Measurements from ENCODE around the gene SMCR8. TPM values are rescaled to one million over a fixed set of nuclear protein-coding genes. Genes with fewer than 3 reads are reported as not detected.
A peak's percentile ranks its signal among the peaks of the same experiment; 100 is the strongest.

The SMCR8 gene
- total and polyA plus RNA-seq, 9 of the 15 experiments (the other 6 are each of a cell fraction or from before 2014, with no cell fraction given): 0.25 to 8.8 (median 4.9) TPM

DNA sequence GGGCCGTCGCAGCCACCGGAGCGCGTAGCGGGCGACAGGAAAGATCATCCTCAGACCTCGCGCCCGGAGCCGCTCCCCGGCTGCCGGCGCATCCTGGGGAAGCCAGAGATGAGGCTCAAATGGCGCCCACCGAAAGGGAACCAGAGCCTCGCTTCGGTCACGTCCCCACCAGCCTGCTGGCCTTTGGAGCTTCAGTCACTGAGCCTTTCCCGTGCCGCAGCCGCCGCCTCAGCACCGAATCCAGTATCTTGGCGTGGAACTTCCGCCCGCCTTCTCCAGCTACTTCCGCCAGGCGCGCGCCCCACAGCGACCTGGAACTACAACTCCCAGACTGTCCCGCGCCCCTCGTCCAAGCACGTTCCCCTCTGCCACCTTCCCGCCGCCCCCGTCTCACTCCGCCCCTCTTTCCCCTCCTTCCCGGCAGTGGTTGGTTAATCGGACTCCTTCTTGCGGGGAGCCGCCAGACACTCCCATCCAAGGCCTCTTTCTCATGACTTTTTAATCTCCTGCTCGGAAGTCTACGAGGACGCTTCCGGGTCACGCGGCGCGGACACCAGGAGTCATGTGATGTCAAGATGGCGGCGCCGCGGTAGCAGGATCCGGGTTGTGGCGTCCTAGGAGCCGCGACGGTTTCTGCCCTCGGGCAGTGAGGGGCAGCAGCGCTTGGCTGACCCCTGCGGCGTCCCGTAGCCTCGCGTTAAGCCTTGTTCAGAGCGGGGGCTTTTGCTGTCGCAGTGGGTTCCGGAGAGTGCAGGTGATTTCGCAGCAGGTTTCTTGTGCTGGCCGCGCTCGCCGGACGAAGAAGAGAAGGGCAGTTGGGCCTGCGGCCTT is at the start of gene SMCR8, which contains the start of gene TOP3A (continued):
- TF ChIP-seq, protein P1, sequence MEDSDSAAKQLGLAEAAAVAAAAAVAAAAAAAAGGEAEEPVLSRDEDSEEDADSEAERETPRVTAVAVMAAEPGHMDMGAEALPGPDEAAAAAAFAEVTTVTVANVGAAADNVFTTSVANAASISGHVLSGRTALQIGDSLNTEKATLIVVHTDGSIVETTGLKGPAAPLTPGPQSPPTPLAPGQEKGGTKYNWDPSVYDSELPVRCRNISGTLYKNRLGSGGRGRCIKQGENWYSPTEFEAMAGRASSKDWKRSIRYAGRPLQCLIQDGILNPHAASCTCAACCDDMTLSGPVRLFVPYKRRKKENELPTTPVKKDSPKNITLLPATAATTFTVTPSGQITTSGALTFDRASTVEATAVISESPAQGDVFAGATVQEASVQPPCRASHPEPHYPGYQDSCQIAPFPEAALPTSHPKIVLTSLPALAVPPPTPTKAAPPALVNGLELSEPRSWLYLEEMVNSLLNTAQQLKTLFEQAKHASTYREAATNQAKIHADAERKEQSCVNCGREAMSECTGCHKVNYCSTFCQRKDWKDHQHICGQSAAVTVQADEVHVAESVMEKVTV (CRISPR knock-in tag; IDR thresholded peaks at IDR 0.05): no peak
- TF ChIP-seq RFX5 (IDR thresholded peaks at IDR 0.05; ENCODE audit: low read depth, low read length) (no peak), ASH1L (IDR thresholded peaks at IDR 0.05; ENCODE audit: borderline replicate concordance, low read depth, partially characterized antibody) (peak; percentile 76), SRSF3 (IDR thresholded peaks at IDR 0.05; ENCODE audit: insufficient read depth, low read length) (no peak), FIP1L1 (IDR thresholded peaks at IDR 0.05; ENCODE audit: low read depth, low read length, poor library complexity, severe bottlenecking) (peak; percentile 31), FOSL1 (tag; conservative IDR thresholded peaks at IDR 0.05) (peak; percentile 24; the same call in 1 of the 2 replicates), RUNX1 (IDR thresholded peaks at IDR 0.05; ENCODE audit: low read depth) (no peak), HEY1 (CRISPR knock-in tag; IDR thresholded peaks at IDR 0.05; ENCODE audit: borderline replicate concordance) (no peak), KDM4B (IDR thresholded peaks at IDR 0.05; ENCODE audit: borderline replicate concordance in 2 of 2, low read depth in 1 of 2) (no peak), MED1 (CRISPR knock-in tag; IDR thresholded peaks at IDR 0.05; ENCODE audit: borderline replicate concordance) (no peak), ZNF431 (CRISPR knock-in tag; IDR thresholded peaks at IDR 0.05) (0 out of 2 replicates have a peak, but pooled peaks have one; percentile 34), OTX1 (CRISPR knock-in tag; IDR thresholded peaks at IDR 0.05) (no peak), IRF2 (CRISPR knock-in tag; IDR thresholded peaks at IDR 0.05) (no peak)
- TF ChIP-seq, protein P2, sequence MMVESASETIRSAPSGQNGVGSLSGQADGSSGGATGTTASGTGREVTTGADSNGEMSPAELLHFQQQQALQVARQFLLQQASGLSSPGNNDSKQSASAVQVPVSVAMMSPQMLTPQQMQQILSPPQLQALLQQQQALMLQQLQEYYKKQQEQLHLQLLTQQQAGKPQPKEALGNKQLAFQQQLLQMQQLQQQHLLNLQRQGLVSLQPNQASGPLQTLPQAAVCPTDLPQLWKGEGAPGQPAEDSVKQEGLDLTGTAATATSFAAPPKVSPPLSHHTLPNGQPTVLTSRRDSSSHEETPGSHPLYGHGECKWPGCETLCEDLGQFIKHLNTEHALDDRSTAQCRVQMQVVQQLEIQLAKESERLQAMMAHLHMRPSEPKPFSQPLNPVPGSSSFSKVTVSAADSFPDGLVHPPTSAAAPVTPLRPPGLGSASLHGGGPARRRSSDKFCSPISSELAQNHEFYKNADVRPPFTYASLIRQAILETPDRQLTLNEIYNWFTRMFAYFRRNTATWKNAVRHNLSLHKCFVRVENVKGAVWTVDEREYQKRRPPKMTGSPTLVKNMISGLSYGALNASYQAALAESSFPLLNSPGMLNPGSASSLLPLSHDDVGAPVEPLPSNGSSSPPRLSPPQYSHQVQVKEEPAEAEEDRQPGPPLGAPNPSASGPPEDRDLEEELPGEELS (CRISPR knock-in tag; IDR thresholded peaks at IDR 0.05; ENCODE audit: borderline replicate concordance): no peak
- TF ChIP-seq, protein P3, sequence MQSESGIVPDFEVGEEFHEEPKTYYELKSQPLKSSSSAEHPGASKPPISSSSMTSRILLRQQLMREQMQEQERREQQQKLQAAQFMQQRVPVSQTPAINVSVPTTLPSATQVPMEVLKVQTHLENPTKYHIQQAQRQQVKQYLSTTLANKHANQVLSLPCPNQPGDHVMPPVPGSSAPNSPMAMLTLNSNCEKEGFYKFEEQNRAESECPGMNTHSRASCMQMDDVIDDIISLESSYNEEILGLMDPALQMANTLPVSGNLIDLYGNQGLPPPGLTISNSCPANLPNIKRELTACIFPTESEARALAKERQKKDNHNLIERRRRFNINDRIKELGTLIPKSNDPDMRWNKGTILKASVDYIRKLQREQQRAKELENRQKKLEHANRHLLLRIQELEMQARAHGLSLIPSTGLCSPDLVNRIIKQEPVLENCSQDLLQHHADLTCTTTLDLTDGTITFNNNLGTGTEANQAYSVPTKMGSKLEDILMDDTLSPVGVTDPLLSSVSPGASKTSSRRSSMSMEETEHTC (IDR thresholded peaks at IDR 0.05): peak; percentile 92
- TF ChIP-seq, protein P4, sequence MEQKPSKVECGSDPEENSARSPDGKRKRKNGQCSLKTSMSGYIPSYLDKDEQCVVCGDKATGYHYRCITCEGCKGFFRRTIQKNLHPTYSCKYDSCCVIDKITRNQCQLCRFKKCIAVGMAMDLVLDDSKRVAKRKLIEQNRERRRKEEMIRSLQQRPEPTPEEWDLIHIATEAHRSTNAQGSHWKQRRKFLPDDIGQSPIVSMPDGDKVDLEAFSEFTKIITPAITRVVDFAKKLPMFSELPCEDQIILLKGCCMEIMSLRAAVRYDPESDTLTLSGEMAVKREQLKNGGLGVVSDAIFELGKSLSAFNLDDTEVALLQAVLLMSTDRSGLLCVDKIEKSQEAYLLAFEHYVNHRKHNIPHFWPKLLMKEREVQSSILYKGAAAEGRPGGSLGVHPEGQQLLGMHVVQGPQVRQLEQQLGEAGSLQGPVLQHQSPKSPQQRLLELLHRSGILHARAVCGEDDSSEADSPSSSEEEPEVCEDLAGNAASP (IDR thresholded peaks at IDR 0.05): no peak
- TF ChIP-seq, protein P5, sequence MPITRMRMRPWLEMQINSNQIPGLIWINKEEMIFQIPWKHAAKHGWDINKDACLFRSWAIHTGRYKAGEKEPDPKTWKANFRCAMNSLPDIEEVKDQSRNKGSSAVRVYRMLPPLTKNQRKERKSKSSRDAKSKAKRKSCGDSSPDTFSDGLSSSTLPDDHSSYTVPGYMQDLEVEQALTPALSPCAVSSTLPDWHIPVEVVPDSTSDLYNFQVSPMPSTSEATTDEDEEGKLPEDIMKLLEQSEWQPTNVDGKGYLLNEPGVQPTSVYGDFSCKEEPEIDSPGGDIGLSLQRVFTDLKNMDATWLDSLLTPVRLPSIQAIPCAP (CRISPR knock-in tag; IDR thresholded peaks at IDR 0.05; ENCODE audit: borderline replicate concordance): no peak

Data from K562 (cell line).